GM13976 (cell line): ENCODE results near the gene SMYD3.

Experiments used
- DNase-seq: peaks from one replicate; pipeline ENCODE4 v3.0.0; 2012; ENCODE audit warnings: low spot score
- in situ Hi-C: fragments of 300-500 bp; cut with MboI; formaldehyde crosslinking; loops from one replicate; pipeline ENCODE4 v1.12.0; 2022; ENCODE audit warnings: low sequenced_read_pairs, mixed read lengths, inconsistent platforms; ENCODE audit not compliant: unreplicated experiment
- TF ChIP-seq, protein P1 (sequence below): IDR thresholded peaks from 2 replicates; pipeline ENCODE4 v1.5.1; 2012; ENCODE audit warnings: borderline replicate concordance, mild to moderate bottlenecking; ENCODE audit not compliant: insufficient read depth; ENCODE audit errors: extremely low read depth, missing control alignments, control extremely low read depth

The SMYD3 gene

DNA sequence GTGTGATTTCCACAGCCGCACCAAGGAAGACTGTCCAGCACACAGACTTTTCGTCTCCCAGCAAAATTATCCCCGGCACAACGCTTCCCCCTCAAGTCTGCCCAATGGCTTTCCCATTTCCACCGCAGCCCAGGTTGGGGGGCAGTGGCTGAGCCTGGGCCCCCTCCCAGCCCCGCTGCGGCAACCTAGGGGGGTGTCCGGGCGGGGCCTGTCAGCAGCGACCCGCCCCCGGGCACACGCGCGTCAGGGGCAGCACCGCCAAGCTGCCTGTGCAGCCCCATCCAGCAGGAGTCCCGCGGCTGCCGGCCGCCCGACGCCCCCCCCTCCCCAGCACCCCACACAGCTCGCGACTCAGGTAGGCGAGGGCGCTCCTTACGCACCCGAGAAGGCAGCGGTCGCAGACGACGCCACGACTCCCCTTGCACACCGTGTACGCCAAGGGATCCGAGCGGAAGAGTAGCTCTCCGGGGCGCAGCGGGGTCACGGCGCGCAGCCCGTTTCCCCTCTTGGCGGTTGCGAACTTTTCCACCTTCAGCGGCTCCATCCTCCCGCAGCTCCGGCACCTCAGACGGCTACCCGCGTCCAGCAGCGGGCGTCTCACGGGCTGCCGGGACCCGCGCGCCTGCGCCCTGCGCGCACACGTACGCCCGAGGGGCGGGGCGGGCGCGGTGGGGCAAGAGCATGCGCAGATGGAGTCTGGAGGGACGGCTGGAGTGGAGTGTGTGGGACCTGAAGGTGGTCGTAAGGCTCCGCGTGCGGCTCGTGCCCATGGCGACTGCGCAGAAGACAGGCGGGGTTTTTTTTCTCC, at the start of gene SMYD3:
SMYD3 (minus strand) TSS at position 606 of the 808 bp plus-strand sequence.
- in situ Hi-C loops: no loop called here
- DNase-seq: peak; percentile 94
- TF ChIP-seq, protein P1, sequence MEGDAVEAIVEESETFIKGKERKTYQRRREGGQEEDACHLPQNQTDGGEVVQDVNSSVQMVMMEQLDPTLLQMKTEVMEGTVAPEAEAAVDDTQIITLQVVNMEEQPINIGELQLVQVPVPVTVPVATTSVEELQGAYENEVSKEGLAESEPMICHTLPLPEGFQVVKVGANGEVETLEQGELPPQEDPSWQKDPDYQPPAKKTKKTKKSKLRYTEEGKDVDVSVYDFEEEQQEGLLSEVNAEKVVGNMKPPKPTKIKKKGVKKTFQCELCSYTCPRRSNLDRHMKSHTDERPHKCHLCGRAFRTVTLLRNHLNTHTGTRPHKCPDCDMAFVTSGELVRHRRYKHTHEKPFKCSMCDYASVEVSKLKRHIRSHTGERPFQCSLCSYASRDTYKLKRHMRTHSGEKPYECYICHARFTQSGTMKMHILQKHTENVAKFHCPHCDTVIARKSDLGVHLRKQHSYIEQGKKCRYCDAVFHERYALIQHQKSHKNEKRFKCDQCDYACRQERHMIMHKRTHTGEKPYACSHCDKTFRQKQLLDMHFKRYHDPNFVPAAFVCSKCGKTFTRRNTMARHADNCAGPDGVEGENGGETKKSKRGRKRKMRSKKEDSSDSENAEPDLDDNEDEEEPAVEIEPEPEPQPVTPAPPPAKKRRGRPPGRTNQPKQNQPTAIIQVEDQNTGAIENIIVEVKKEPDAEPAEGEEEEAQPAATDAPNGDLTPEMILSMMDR: peak; percentile 35

DNA sequence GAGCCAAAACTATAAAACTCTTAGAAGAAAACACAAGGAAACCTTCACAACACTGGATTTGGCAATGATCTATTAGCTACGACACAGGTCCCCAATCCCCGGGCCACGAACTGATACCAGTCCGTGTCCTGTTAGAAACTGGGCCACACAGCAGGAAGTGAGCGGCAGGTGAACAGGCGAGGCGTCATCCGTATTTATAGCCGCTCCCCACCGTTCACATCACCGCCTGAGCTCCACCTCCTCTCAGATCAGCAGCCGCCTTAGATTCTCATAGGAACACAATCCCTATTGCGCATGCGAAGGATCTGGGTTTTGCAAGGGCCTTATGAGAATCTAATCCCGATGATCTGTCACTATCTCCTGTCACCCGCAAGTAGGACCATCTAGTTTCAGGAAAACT, 47.1 kb upstream of the SMYD3 start:
- TF ChIP-seq, protein P1: no peak
- in situ Hi-C loops: no loop called here
- no peak for DNase-seq

DNA sequence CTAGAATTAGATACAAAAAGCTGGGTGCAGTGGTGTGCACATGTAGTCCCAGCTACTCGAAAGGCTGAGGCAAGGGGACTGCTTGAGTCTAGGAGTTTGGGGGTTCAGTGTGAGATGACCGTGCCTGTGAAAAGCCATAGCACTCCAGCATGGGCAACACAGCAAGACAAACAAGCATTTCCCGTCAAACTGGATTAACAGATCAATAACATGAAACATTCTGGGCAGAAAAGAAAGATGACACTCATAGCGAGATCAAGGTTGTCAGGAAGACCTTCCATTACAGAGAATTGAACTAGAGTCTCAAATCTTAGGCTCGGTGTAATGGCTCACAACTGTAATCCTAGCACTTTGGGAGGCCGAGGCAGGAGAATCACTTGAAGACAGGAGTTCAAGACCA, 45.0 kb upstream of the SMYD3 start:
- no peak for DNase-seq
- in situ Hi-C loops: no loop called here
- TF ChIP-seq, protein P1: no peak

DNA sequence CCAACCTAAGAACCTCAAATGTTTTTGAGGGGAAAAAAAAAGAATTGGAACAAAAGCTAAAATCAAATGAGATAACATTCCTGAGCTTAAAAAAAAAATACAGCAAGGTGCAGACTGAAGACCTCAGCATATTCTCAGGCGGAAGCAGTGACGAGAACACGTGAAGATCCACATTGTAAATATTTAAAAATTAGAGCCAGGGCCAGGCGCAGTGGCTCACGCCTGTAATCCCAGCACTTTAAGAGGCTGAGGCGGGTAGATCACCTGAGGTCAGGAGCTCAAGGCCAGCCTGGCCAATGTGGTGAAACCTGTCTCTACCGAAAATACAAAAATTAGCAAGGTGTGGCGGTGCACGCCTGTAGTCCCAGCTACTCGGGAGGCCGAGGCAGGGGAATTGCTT, 43.3 kb upstream of the SMYD3 start:
- TF ChIP-seq, protein P1: no peak
- in situ Hi-C loops: no loop called here

DNA sequence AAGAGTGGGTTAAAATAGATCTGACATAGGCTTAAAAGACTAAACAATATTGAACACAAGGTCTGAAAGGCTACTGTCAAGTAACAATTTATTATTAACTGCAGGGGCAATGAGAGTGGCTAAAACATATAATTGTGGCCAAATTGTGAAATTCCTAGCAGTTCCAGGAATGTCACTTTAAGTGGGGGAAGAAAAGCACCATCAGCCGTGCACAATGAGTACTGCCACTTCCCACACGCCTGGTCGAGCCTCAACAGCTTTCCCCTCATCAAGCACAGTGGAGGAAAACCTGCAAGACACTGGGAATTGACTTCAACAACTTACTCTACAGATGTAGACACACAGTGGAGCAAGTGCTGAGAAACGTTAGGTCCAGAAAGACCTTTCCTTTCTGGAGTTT, 42.6 kb upstream of the SMYD3 start:
- no peak for DNase-seq
- in situ Hi-C loops: no loop called here
- TF ChIP-seq, protein P1: no peak

More for the DNA sequence above, 43.3 kb upstream of the SMYD3 start:
- no peak for DNase-seq

DNA sequence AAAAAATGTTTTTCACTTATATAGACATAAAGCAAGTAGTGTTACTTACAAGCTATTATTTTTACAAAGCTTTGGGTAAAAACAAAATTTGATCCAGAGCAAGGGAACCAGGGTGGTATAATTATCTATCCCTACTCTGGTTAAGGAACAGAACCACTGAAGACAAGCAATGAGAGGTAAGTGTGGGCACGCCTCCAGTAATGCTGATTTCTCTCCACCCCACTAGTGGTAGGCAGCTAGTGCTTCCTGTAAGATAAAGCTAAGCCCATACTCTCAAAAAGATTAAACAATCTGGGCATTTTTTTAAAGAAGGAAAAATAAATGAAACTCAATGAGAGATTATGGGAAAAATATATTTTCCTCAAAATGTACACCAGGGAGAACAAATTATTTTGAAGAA, 36.9 kb upstream of the SMYD3 start:
- DNase-seq: no peak
- TF ChIP-seq, protein P1: no peak
- in situ Hi-C loops: no loop called here
